HUDEP-2 (cell line): ENCODE results near the gene ZZZ3.
"Not testable (repeated sequence)": the region's sequence is repeated elsewhere in the genome, so short reads cannot be mapped to it uniquely, and the experiment has no call there.

Source experiments
- DNase-seq, 76 experiments: peaks; one replicate each; lab custom pipeline; 2025; ENCODE audit not compliant: unreplicated experiment in 76 of 76; lab: John Stamatoyannopoulos, UW

Gene ZZZ3

GRCh38 chr1:77682460-77683159 lies at the start of gene ZZZ3:
Gene ZZZ3, minus strand, starts transcription at chr1:77682658. Its CDS starts 49,304 bp downstream, at chr1:77633354.
- DNase-seq, result peak in 75 of 76 experiments; percentile 43 to 91 (median 81)

- no peak for DNase-seq
These were observed 49.6 kb upstream of the ZZZ3 start for GRCh38 chr1:77732090-77732489.

- DNase-seq, result no peak
These were observed 43.2 kb upstream of the ZZZ3 start for GRCh38 chr1:77725706-77726105.

- no peak for DNase-seq
These were observed 35.7 kb upstream of the ZZZ3 start for GRCh38 chr1:77718181-77718580.

GRCh38 chr1:77716065-77716464 lies 33.6 kb upstream of the ZZZ3 start:
- no peak for DNase-seq

- DNase-seq, result no peak
These were observed 27.3 kb upstream of the ZZZ3 start for GRCh38 chr1:77709727-77710126.

GRCh38 chr1:77706321-77706720 lies 23.9 kb upstream of the ZZZ3 start:
- no peak for DNase-seq

GRCh38 chr1:77704736-77705135 lies 22.3 kb upstream of the ZZZ3 start:
- DNase-seq, result peak in 27 of 76 experiments; percentile 3 to 59 (median 30)

- not testable (repeated sequence) for DNase-seq
These were observed 17.2 kb upstream of the ZZZ3 start for GRCh38 chr1:77699673-77700072.

- DNase-seq, result no peak
These were observed 15.0 kb upstream of the ZZZ3 start for GRCh38 chr1:77697441-77697840.

GRCh38 chr1:77688939-77689338 lies 6.5 kb upstream of the ZZZ3 start:
- no peak for DNase-seq

- peak in 2 of 76 experiments; percentile 14 to 21 for DNase-seq
These were observed 5.1 kb upstream of the ZZZ3 start for GRCh38 chr1:77687519-77687906.

- no peak for DNase-seq
These were observed 4.5 kb upstream of the ZZZ3 start for GRCh38 chr1:77686796-77687518.

- DNase-seq, result peak; percentile 17 to 95 (median 85)
These were observed 996 bp upstream of the ZZZ3 start for GRCh38 chr1:77683160-77684148.

GRCh38 chr1:77680173-77680572 lies 2.3 kb downstream of the ZZZ3 start:
- no peak for DNase-seq

GRCh38 chr1:77678660-77679610 lies 3.5 kb downstream of the ZZZ3 start:
- DNase-seq, result no peak

- not testable (repeated sequence) for DNase-seq
These were observed 7.7 kb downstream of the ZZZ3 start for GRCh38 chr1:77674807-77675206.

- no peak for DNase-seq
These were observed 8.6 kb downstream of the ZZZ3 start for GRCh38 chr1:77673716-77674355.

- no peak for DNase-seq
These were observed 9.4 kb downstream of the ZZZ3 start for GRCh38 chr1:77673030-77673429.
